Pancreas (tissue), 10 donors: Measurements from ENCODE around the gene NOP58. TPM values are rescaled to one million over a fixed set of nuclear protein-coding genes. Genes with fewer than 3 reads are reported as not detected.
A peak's percentile ranks its signal among the peaks of the same experiment; 100 is the strongest.
"Not testable (repeated sequence)": the region's sequence is repeated elsewhere in the genome, so short reads cannot be mapped to it uniquely, and the experiment has no call there.

Experiments used
- ATAC-seq, 4 donors: fragments of 200-7000 bp; cut with Tn5 transposase; one replicate each; pipeline versions ENCODE4 v1.8.0 to v1.9.1; 2020; ENCODE audit warnings: mild to moderate bottlenecking in 4 of 4, moderate library complexity in 4 of 4
- DNase-seq, 6 donors: peaks; one replicate each; pipeline ENCODE4 v3.0.0-alpha.2; 2020
- FAIRE-seq: peaks from 2 replicates; lab custom pipeline; 2012; peaks lifted over from hg19 to GRCh38; lab: Jason Lieb, UNC
- H3K27ac ChIP-seq, 4 donors: fragments of 200-600 bp; sonication (generic); 1 replicate in 3 of 4; 2 replicates in 1 of 4; pipeline versions ENCODE4 v1.5.0 to v1.8.0; 2020
- H3K27me3 ChIP-seq, 4 donors: fragments of 200-600 bp; one replicate each; pipeline ENCODE4 v1.8.0; 2021
- H3K36me3 ChIP-seq, 3 donors: fragments of 200-600 bp; sonication (generic) in 1 of 3; one replicate each; pipeline versions ENCODE4 v1.5.0 to v1.8.0; 2020 to 2021
- H3K4me1 ChIP-seq, 3 donors: fragments of 200-600 bp; one replicate each; pipeline ENCODE4 v1.8.0; 2021
- H3K4me3 ChIP-seq, 4 donors: fragments of 200-600 bp; sonication (generic) in 2 of 4; one replicate each; pipeline versions ENCODE4 v1.5.0 to v1.8.0; 2020 to 2021
- H3K9me3 ChIP-seq, 4 donors: fragments of 200-600 bp; one replicate each; pipeline ENCODE4 v1.8.0; 2021
- CTCF ChIP-seq, 4 donors: fragments of 200-600 bp; sonication (generic) in 3 of 4; IDR thresholded peaks; one replicate each; pipeline versions ENCODE4 v1.5.0 to v1.8.0; 2021; ENCODE audit warnings: antibody characterized with exemption in 4 of 4
- WGBS, 2 donors: extraction: QIAGEN DNeasy Blood & Tissue Kit; methylation state at CpG; one replicate each; pipeline ENCODE4 v1.1.7; 2013; 5-methylcytosine and 5-hydroxymethylcytosine counted together
- intact Hi-C, 3 donors: fragments of 100-400 bp; cut with DNase I; formaldehyde crosslinking; loops; one replicate each; pipeline versions ENCODE4 v1.11.1 to v1.14.2; 2022
- polyA plus RNA-seq, 2 donors: library from polyadenylated mRNA; stranded (reverse); fragments of 200-250 nt; gene quantifications; one replicate each; pipeline ENCODE4 v1.2.3, GENCODE V29; 2013
- total RNA-seq, 6 donors: library from RNA; stranded (reverse); fragmentation: NEBNext Ultra II Directional in 4 of 6; extraction: Animal tissue kit (Norgen Biotek cat#: 25700) in 4 of 6; gene quantifications; one replicate each; pipeline versions ENCODE4 v1.2.1 to v1.2.4, GENCODE V29; 2021 to 2023
- donor health status: healthy with polysubstance abuse.
- donor health status: DM: no; HTN: no; CAD: no; lungs with moderate emphysema.
- donor health status: DM: no; HTN: no; CAD: no.
- donor health status: control.
- donor health status: control.
- donor health status: Bipolar disorder and iron deficiency.
- donor health status: DM: yes; HTN: yes; CAD: no.
- donor health status: DM: no; HTN: no; CAD: no.
- donor health status: DM: no; HTN: no; CAD: no.
- donor health status: DM: yes; HTN: yes; CAD: no.

NOP58 gene
- total and polyA plus RNA-seq, 8 donors, result 16.6 to 92.7 (median 30.9) TPM

- no peaks in the 10 kb centered on the region for H3K36me3 ChIP-seq
- H3K4me3 ChIP-seq, result no peak overlapping the region
- WGBS, 2 donors, result 70 to 79% methylated on average over 3 of the region's 3 CpGs
- no peak overlapping the region for H3K27ac ChIP-seq
- no peaks in the 10 kb centered on the region for H3K27me3 ChIP-seq
- no peak for DNase-seq
- no peak for FAIRE-seq
- peaks cover 0 to 18% (median 7%) of the 10 kb centered on the region in 3 donors for H3K4me1 ChIP-seq
- no peak for ATAC-seq
- no peak for TF ChIP-seq CTCF (IDR thresholded peaks at IDR 0.05)
- intact Hi-C loops, result no loop called here
- H3K9me3 ChIP-seq, result no peaks in the 10 kb centered on the region
These were observed 4.9 kb downstream of the NOP58 start for GRCh38 chr2:202270487-202270886.

GRCh38 chr2:202276078-202276720, 10.6 kb downstream of the NOP58 start:
- H3K27me3 ChIP-seq, intact Hi-C loops, ATAC-seq, DNase-seq, H3K4me3 ChIP-seq, H3K27ac ChIP-seq, H3K9me3 ChIP-seq, FAIRE-seq: not testable (repeated sequence)
- WGBS, 2 donors, result 92 to 95% methylated on average over 11 of the region's 11 CpGs
- H3K4me1 ChIP-seq, result peaks cover 0 to 18% (median 11%) of the 10 kb centered on the region in 3 donors
- H3K36me3 ChIP-seq, result peaks cover 0 to 16% (median 0%) of the 10 kb centered on the region in 3 donors

GRCh38 chr2:202278036-202278760, 12.6 kb downstream of the NOP58 start:
- no peaks in the 10 kb centered on the region for H3K27me3 ChIP-seq
- FAIRE-seq, result no peak
- DNase-seq, result no peak
- peaks cover 0 to 16% (median 11%) of the 10 kb centered on the region in 3 donors for H3K4me1 ChIP-seq
- intact Hi-C loops, result no loop called here
- no peak overlapping the region for H3K4me3 ChIP-seq
- peak overlapping the region in 1 of 4 donors; percentile 20 for H3K27ac ChIP-seq
- peak in 3 of 4 donors; percentile 24 to 80 (median 69) for ATAC-seq
- H3K9me3 ChIP-seq, result no peaks in the 10 kb centered on the region
- 68 to 75% methylated on average over 6 of the region's 6 CpGs for WGBS, 2 donors
- TF ChIP-seq CTCF (IDR thresholded peaks at IDR 0.05), result no peak
- peaks cover 0 to 36% (median 8%) of the 10 kb centered on the region in 3 donors for H3K36me3 ChIP-seq

GRCh38 chr2:202278944-202279343, 13.4 kb downstream of the NOP58 start:
- Histone ChIP-seq H3K27ac (peak overlapping the region in 1 of 4 donors; percentile 20), H3K36me3 (peaks cover 0 to 38% (median 14%) of the 10 kb centered on the region in 3 donors)

More at GRCh38 chr2:202278944-202279343, 13.4 kb downstream of the NOP58 start:
- H3K4me1 ChIP-seq, result peaks cover 0 to 15% (median 11%) of the 10 kb centered on the region in 3 donors
- H3K9me3 ChIP-seq, result no peaks in the 10 kb centered on the region
- no peak overlapping the region for H3K4me3 ChIP-seq
- FAIRE-seq (no peak), ATAC-seq (peak in 3 of 4 donors; percentile 63 to 90 (median 87)), DNase-seq (no peak)
- no peaks in the 10 kb centered on the region for H3K27me3 ChIP-seq
- TF ChIP-seq CTCF (IDR thresholded peaks at IDR 0.05), result peak in 3 of 4 donors; percentile 6 to 24 (median 10)
- intact Hi-C loops, result no loop called here
- WGBS, 2 donors, result 44 to 46% methylated on average over 1 of the region's 1 CpG
